PC-9 (cell line): ENCODE measurements around the gene PIEZO2. TPM values are rescaled to one million over a fixed set of nuclear protein-coding genes. Genes with fewer than 3 reads are reported as not detected.

Experiments used
- BruUV-seq: library from RNA; stranded (reverse); fragments of 400-500 nt; replicated peaks from 2 replicates; lab custom pipeline; 2021; lab: Mats Ljungman, UMichigan
- CTCF ChIA-PET: fragments of 300-600 bp; sonication (Branson Sonifier 250); formaldehyde crosslinking; loops from one replicate; lab custom pipeline; 2022; ENCODE audit warnings: antibody characterized with exemption; lab: Charles Lee
- POLR2A ChIA-PET: fragments of 300-600 bp; sonication (Branson Sonifier 250); formaldehyde crosslinking; loops from one replicate; lab custom pipeline; 2022; ENCODE audit warnings: antibody characterized with exemption; ENCODE audit not compliant: unreplicated experiment; lab: Charles Lee
- DNase-seq, 2 experiments: peaks; one replicate each; pipeline versions ENCODE4 v3.0.0 to v3.0.0-alpha.2; 2015 to 2022; ENCODE audit warnings: mixed read lengths in 1 of 2
- H2AFZ ChIP-seq: fragments of 200-600 bp; sonication (generic); 2 replicates; pipeline ENCODE4 v1.8.1; 2017; ENCODE audit warnings: antibody characterized with exemption
- H3F3A ChIP-seq: fragments of 200-600 bp; sonication (generic); 2 replicates; pipeline ENCODE4 v1.8.1; 2017; ENCODE audit warnings: antibody characterized with exemption, mild to moderate bottlenecking, low read depth; ENCODE audit not compliant: insufficient read depth
- H3K27ac ChIP-seq: fragments of 200-600 bp; sonication (generic); 2 replicates; pipeline ENCODE4 v1.6.1; 2016; ENCODE audit warnings: mixed run types
- H3K27me3 ChIP-seq: fragments of 200-600 bp; sonication (generic); 2 replicates; pipeline ENCODE4 v1.6.1; 2016; ENCODE audit warnings: low read depth, mixed run types; ENCODE audit not compliant: insufficient read depth
- H3K36me3 ChIP-seq: fragments of 200-600 bp; sonication (generic); 2 replicates; pipeline ENCODE4 v1.6.1; 2016; ENCODE audit warnings: low read depth, mixed run types
- H3K4me1 ChIP-seq: fragments of 200-600 bp; sonication (generic); replicated peaks from 2 replicates; pipeline ENCODE4 v1.6.1; 2016; ENCODE audit warnings: mixed run types; ENCODE audit not compliant: insufficient read depth
- H3K4me2 ChIP-seq: fragments of 200-600 bp; sonication (generic); 2 replicates; pipeline ENCODE4 v1.6.1; 2017; ENCODE audit warnings: mixed run types
- H3K4me3 ChIP-seq: fragments of 200-600 bp; sonication (generic); 2 replicates; pipeline ENCODE4 v1.6.1; 2016; ENCODE audit warnings: mixed run types
- H3K79me2 ChIP-seq: fragments of 200-600 bp; sonication (generic); 2 replicates; pipeline ENCODE4 v1.6.1; 2017; ENCODE audit warnings: low read depth, mixed run types
- H3K9me2 ChIP-seq: fragments of 200-600 bp; sonication (generic); 2 replicates; pipeline ENCODE4 v1.8.1; 2017; ENCODE audit warnings: mild to moderate bottlenecking; ENCODE audit not compliant: insufficient read depth
- H3K9me3 ChIP-seq: fragments of 200-600 bp; sonication (generic); 2 replicates; pipeline ENCODE4 v1.8.1; 2016; ENCODE audit warnings: low read depth; ENCODE audit not compliant: insufficient read depth
- H4K20me1 ChIP-seq: fragments of 200-600 bp; sonication (generic); 2 replicates; pipeline ENCODE4 v1.8.1; 2017; ENCODE audit not compliant: insufficient read depth
- EZH2 ChIP-seq: fragments of 200-600 bp; sonication (generic); IDR thresholded peaks from 2 replicates; pipeline ENCODE4 v1.8.0; 2017; ENCODE audit warnings: antibody characterized with exemption, low read depth
- intact Hi-C: fragments of 100-400 bp; cut with micrococcal nuclease; formaldehyde crosslinking; loops from one replicate; pipeline ENCODE4 v1.10.0; 2022; ENCODE audit not compliant: unreplicated experiment
- total RNA-seq: library from RNA; stranded (reverse); gene quantifications from 2 replicates; pipeline ENCODE4 v1.2.3, GENCODE V29; 2021
- TF ChIP-seq, protein P1 (sequence below): fragments of 200-600 bp; sonication (generic); conservative IDR thresholded peaks from 2 replicates; pipeline ENCODE4 v1.6.1; 2017; ENCODE audit warnings: mixed run types, antibody characterized with exemption, mild to moderate bottlenecking, moderate library complexity

PIEZO2 gene
- total RNA-seq, 1 experiment from 2014 or later, result not detected

DNA sequence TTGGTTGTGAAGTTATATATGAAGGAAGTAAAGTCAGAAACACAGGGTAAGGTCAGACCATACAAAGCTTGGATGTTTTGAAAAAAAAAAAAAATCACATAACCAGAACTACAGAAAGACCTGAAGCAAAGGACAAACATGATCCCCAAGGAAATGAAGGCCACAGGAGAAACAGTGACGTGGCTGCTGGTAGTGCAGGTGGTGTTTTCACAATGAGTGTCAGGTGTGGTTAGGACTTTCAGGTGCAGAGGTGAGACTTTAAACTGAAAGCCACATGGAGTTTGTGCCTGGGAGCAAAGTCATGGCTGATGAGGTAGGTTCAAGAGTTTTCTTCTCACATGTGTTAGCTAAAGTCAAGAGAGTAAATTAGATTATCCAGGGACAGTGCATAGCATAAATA lies 270.7 kb downstream of the PIEZO2 start:
- H3F3A ChIP-seq, result no peaks in the 10 kb centered on the region
- ChIA-PET CTCF (no interaction called here), POLR2A (no interaction called here)
- no peak for DNase-seq
- H3K79me2 ChIP-seq, result no peaks in the 10 kb centered on the region
- H4K20me1 ChIP-seq, result no peaks in the 10 kb centered on the region
- intact Hi-C loops, result no loop called here
- no peak overlapping the region for H2AFZ ChIP-seq
- TF ChIP-seq EZH2, result no peak
- TF ChIP-seq, protein P1, sequence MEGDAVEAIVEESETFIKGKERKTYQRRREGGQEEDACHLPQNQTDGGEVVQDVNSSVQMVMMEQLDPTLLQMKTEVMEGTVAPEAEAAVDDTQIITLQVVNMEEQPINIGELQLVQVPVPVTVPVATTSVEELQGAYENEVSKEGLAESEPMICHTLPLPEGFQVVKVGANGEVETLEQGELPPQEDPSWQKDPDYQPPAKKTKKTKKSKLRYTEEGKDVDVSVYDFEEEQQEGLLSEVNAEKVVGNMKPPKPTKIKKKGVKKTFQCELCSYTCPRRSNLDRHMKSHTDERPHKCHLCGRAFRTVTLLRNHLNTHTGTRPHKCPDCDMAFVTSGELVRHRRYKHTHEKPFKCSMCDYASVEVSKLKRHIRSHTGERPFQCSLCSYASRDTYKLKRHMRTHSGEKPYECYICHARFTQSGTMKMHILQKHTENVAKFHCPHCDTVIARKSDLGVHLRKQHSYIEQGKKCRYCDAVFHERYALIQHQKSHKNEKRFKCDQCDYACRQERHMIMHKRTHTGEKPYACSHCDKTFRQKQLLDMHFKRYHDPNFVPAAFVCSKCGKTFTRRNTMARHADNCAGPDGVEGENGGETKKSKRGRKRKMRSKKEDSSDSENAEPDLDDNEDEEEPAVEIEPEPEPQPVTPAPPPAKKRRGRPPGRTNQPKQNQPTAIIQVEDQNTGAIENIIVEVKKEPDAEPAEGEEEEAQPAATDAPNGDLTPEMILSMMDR, result no peak
- no TSS peak for BruUV-seq
- H3K4me1 ChIP-seq, result no peaks in the 10 kb centered on the region
- H3K4me3 ChIP-seq, result no peak overlapping the region
- no peak overlapping the region for H3K27ac ChIP-seq
- H3K27me3 ChIP-seq, result peaks cover 41% of the 10 kb centered on the region
- H3K36me3 ChIP-seq, result no peaks in the 10 kb centered on the region
- H3K4me2 ChIP-seq, result no peak overlapping the region
- H3K9me2 ChIP-seq, result no peaks in the 10 kb centered on the region
- no peaks in the 10 kb centered on the region for H3K9me3 ChIP-seq

DNA sequence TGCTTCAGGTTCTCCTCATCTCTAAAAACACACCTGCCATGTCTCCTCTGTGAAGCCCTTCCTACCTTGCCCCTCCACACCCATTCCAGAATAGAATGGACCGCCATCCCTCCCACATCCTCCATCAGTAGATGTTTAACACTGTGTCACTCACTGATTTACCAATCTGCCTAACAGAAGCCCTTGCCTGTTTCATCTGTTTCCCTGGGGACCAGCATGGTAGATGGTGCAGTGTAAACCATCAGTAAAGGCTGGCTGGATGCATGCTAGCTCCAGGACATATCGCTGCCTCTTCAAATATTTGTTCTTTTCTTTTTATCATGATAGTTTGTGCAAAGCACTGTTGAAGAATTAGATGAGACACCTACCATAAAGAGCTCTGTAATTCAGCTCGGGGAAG lies 271.4 kb downstream of the PIEZO2 start:
- Histone ChIP-seq H3K4me2 (no peak overlapping the region), H3F3A (no peaks in the 10 kb centered on the region), H3K4me3 (no peak overlapping the region), H3K27me3 (peaks cover 35% of the 10 kb centered on the region), H4K20me1 (no peaks in the 10 kb centered on the region), H3K79me2 (no peaks in the 10 kb centered on the region), H3K36me3 (no peaks in the 10 kb centered on the region), H2AFZ (no peak overlapping the region), H3K9me2 (no peaks in the 10 kb centered on the region), H3K4me1 (no peaks in the 10 kb centered on the region), H3K9me3 (no peaks in the 10 kb centered on the region), H3K27ac (no peak overlapping the region)
- CTCF ChIA-PET, result no interaction called here
- POLR2A ChIA-PET, result no interaction called here
- DNase-seq, result no peak
- no TSS peak for BruUV-seq
- intact Hi-C loops, result no loop called here
- TF ChIP-seq, protein P1, result no peak
- no peak for TF ChIP-seq EZH2

DNA sequence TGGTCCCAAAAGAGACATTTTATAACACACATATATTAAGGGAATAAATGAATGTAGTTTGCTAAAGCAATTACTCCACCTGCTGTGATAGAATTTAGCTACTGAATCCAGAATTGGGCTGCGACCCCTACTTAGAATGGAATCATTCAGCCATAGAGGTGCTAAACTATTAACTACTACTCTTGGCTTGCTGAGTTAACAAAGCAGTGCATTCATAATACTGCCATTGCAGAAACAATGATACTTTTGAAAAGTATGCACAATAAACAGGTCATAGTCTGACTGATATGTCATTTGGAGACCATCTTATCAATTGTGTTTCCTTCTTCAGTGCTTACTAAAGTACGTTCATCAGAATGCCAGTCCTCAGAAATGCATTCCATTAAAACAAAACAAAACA lies 273.6 kb downstream of the PIEZO2 start:
- no peaks in the 10 kb centered on the region for H3K4me1 ChIP-seq
- H2AFZ ChIP-seq, result no peak overlapping the region
- H3K27ac ChIP-seq, result no peak overlapping the region
- intact Hi-C loops, result no loop called here
- no peak for DNase-seq
- no TSS peak for BruUV-seq
- no peaks in the 10 kb centered on the region for H3K9me3 ChIP-seq
- H3F3A ChIP-seq, result no peaks in the 10 kb centered on the region
- no peaks in the 10 kb centered on the region for H3K79me2 ChIP-seq
- no peak for TF ChIP-seq EZH2
- TF ChIP-seq, protein P1, result no peak
- POLR2A ChIA-PET, result no interaction called here
- CTCF ChIA-PET, result no interaction called here
- no peak overlapping the region for H3K4me3 ChIP-seq
- H3K9me2 ChIP-seq, result no peaks in the 10 kb centered on the region
- H3K27me3 ChIP-seq, result peaks cover 40% of the 10 kb centered on the region
- no peak overlapping the region for H3K4me2 ChIP-seq
- H3K36me3 ChIP-seq, result no peaks in the 10 kb centered on the region
- H4K20me1 ChIP-seq, result no peaks in the 10 kb centered on the region
